Endodermal cell (in vitro differentiated cells): ENCODE measurements around the gene CGRRF1. TPM values are rescaled to one million over a fixed set of nuclear protein-coding genes. Genes with fewer than 3 reads are reported as not detected.

ENCODE experiments used
- DNase-seq: peaks from one replicate; pipeline ENCODE4 v3.0.0-alpha.2; 2017
- H3K27ac ChIP-seq: 2 replicates; pipeline ENCODE4 v1.5.1; 2013; ENCODE audit warnings: mild to moderate bottlenecking, low read depth, low read length, moderate library complexity
- H3K27me3 ChIP-seq: 2 replicates; pipeline ENCODE4 v1.6.1; 2013; ENCODE audit warnings: mild to moderate bottlenecking, low read length, moderate library complexity; ENCODE audit not compliant: insufficient read depth, control insufficient read depth, poor library complexity, severe bottlenecking
- H3K36me3 ChIP-seq: 2 replicates; pipeline ENCODE4 v1.7.0; 2013; ENCODE audit warnings: mild to moderate bottlenecking, low read length, moderate library complexity; ENCODE audit not compliant: control insufficient read depth, insufficient read depth
- H3K4me1 ChIP-seq: one replicate; pipeline ENCODE4 v1.7.0; 2013; ENCODE audit warnings: low read length; ENCODE audit not compliant: control insufficient read depth, insufficient read depth
- H3K4me3 ChIP-seq: 2 replicates; pipeline ENCODE4 v1.5.1; 2013; ENCODE audit warnings: mild to moderate bottlenecking, low read length, moderate library complexity
- H3K9ac ChIP-seq: 2 replicates; pipeline ENCODE4 v1.6.1; 2013; ENCODE audit warnings: mild to moderate bottlenecking, low read length, moderate library complexity; ENCODE audit not compliant: poor library complexity, severe bottlenecking; ENCODE audit errors: extremely low read depth
- H3K9me3 ChIP-seq: 2 replicates; pipeline ENCODE4 v1.6.1; 2013; ENCODE audit warnings: mild to moderate bottlenecking, low read length, moderate library complexity; ENCODE audit not compliant: control insufficient read depth
- H3K27ac Mint-ChIP-seq: 2 replicates; pipeline ENCODE4 v1.8.0; 2020; ENCODE audit warnings: mixed read lengths
- H3K27me3 Mint-ChIP-seq: 2 replicates; pipeline ENCODE4 v1.8.0; 2021; ENCODE audit warnings: mild to moderate bottlenecking, mixed read lengths; ENCODE audit not compliant: insufficient read depth
- H3K36me3 Mint-ChIP-seq: 2 replicates; pipeline ENCODE4 v1.8.0; 2020; ENCODE audit warnings: low read depth, mixed read lengths
- H3K4me1 Mint-ChIP-seq: 2 replicates; pipeline ENCODE4 v1.8.0; 2020; ENCODE audit warnings: mixed read lengths
- H3K4me3 Mint-ChIP-seq: 2 replicates; pipeline ENCODE4 v1.8.0; 2020; ENCODE audit warnings: mild to moderate bottlenecking, moderate library complexity, mixed read lengths
- H3K9me3 Mint-ChIP-seq: 2 replicates; pipeline ENCODE4 v1.8.0; 2020; ENCODE audit warnings: mild to moderate bottlenecking, mixed read lengths
- WGBS, 2 experiments: methylation state at CpG; one replicate each; pipeline versions ENCODE4 v1.1.5 to v1.1.7; 2013; ENCODE audit warnings: missing lambda C conversion rate in 2 of 2, mixed read lengths in 1 of 2; ENCODE audit not compliant: insufficient coverage in 1 of 2, insufficient read length in 1 of 2; 5-methylcytosine and 5-hydroxymethylcytosine counted together
- total RNA-seq, 2 donors: library from RNA; stranded (reverse); fragmentation: NEBNext Ultra II Directional in 1 of 2; extraction: Animal tissue kit (Norgen Biotek cat#: 25700) in 1 of 2; gene quantifications; 2 replicates in 1 of 2; 3 replicates in 1 of 2; pipeline ENCODE4 v1.2.1, GENCODE V29; 2021
- TF ChIP-seq, protein P1 (sequence below): fragments of 200-600 bp; sonication (generic); conservative IDR thresholded peaks from 2 replicates; pipeline ENCODE4 v1.5.0; 2021; ENCODE audit warnings: antibody characterized with exemption, mild to moderate bottlenecking

The CGRRF1 gene
- total RNA-seq, 2 donors from 2014 or later: 17.8 to 19.3 TPM

DNA sequence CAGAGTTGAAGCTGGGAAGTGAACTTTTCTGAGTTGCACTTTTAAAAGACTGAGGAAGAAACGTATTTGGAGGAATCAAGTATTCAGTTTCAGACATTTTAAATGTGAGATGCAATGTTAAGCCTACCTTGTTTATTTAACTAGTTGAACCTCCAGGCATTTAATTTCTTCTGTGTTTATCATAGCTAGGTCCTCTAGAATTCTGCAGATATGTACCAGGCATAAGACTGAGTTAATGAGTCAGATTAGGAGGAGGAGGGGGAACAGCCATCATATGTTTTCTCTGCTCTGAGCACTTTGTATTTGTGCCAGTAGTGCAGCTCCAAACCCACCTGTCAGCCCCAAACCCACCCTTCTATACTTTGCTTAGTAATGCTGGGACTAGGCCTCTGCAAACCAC is 40.8 kb downstream of the CGRRF1 start:
- no peaks in the 10 kb centered on the region for H3K9me3 ChIP-seq

DNA sequence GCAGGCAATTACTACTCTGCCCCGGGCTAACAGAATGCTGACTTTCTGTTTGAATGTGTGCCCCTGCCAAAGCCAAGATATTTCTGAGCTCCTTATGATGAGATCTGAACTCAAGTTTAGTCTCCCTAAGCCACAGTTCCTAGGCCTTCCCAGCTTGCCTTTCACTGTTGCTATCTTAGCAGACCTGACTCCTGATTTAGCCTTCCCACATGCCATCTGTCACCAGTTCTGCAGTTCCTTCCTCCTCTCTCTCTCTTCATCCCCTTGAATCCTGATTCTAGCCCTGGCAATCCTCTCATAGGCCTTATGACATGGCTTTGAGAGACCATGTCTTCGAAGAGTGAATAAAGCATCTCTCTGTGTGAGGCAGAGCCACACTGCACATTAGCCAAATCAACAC is 44.7 kb downstream of the CGRRF1 start:
- WGBS, 2 experiments: 98 to 100% methylated on average over 2 of the region's 2 CpGs
- no peak overlapping the region for H3K4me3 ChIP-seq

More for the DNA sequence above, 40.8 kb downstream of the CGRRF1 start:
- Mint-ChIP-seq H3K9me3 (no peaks in the 10 kb centered on the region), H3K4me3 (no peak overlapping the region), H3K27me3 (no peaks in the 10 kb centered on the region), H3K27ac (no peak overlapping the region), H3K4me1 (peaks cover 2% of the 10 kb centered on the region), H3K36me3 (no peaks in the 10 kb centered on the region)
- no peaks in the 10 kb centered on the region for H3K4me1 ChIP-seq
- no peaks in the 10 kb centered on the region for H3K27me3 ChIP-seq
- WGBS, 2 experiments: 85% methylated on average over 1 of the region's 1 CpG; no CpG with 5 or more reads in 1 of the 2 experiments
- no peaks in the 10 kb centered on the region for H3K36me3 ChIP-seq
- no peak overlapping the region for H3K27ac ChIP-seq
- no peak overlapping the region for H3K9ac ChIP-seq
- TF ChIP-seq, protein P1, sequence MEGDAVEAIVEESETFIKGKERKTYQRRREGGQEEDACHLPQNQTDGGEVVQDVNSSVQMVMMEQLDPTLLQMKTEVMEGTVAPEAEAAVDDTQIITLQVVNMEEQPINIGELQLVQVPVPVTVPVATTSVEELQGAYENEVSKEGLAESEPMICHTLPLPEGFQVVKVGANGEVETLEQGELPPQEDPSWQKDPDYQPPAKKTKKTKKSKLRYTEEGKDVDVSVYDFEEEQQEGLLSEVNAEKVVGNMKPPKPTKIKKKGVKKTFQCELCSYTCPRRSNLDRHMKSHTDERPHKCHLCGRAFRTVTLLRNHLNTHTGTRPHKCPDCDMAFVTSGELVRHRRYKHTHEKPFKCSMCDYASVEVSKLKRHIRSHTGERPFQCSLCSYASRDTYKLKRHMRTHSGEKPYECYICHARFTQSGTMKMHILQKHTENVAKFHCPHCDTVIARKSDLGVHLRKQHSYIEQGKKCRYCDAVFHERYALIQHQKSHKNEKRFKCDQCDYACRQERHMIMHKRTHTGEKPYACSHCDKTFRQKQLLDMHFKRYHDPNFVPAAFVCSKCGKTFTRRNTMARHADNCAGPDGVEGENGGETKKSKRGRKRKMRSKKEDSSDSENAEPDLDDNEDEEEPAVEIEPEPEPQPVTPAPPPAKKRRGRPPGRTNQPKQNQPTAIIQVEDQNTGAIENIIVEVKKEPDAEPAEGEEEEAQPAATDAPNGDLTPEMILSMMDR: no peak
- DNase-seq: no peak
- no peak overlapping the region for H3K4me3 ChIP-seq

DNA sequence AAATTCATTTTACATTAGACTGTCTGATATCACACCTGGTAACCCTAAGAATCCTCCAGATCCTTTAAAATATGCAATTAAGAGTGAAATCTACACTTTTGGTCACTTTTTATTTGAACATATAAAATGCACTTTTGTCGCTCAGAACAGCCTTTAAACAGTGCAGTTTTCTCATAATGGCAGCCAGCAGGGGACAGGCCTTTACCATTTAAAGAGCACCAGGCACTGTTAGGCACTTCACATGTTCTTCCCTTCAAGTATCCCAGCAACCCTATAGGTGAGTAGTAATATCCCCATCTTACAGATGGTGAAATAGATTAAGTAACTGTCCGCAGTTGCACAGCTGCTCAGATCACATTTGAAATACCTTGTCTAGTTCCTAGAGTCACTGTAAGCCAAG is 45.9 kb downstream of the CGRRF1 start:
- H3K9ac ChIP-seq: no peak overlapping the region
- no peaks in the 10 kb centered on the region for H3K9me3 ChIP-seq
- Mint-ChIP-seq H3K36me3 (no peaks in the 10 kb centered on the region), H3K4me1 (peaks cover 2% of the 10 kb centered on the region), H3K27me3 (no peaks in the 10 kb centered on the region), H3K27ac (no peak overlapping the region), H3K4me3 (no peak overlapping the region), H3K9me3 (no peaks in the 10 kb centered on the region)
- no peaks in the 10 kb centered on the region for H3K36me3 ChIP-seq
- TF ChIP-seq, protein P1: no peak
- WGBS, 2 experiments: 91 to 100% methylated on average over 2 of the region's 2 CpGs
- H3K27me3 ChIP-seq: no peaks in the 10 kb centered on the region
- H3K27ac ChIP-seq: no peak overlapping the region
- DNase-seq: no peak
- no peak overlapping the region for H3K4me3 ChIP-seq
- no peaks in the 10 kb centered on the region for H3K4me1 ChIP-seq

More for the DNA sequence above, 44.7 kb downstream of the CGRRF1 start:
- Histone ChIP-seq H3K27me3 (no peaks in the 10 kb centered on the region), H3K4me1 (no peaks in the 10 kb centered on the region), H3K27ac (no peak overlapping the region), H3K9me3 (no peaks in the 10 kb centered on the region), H3K36me3 (no peaks in the 10 kb centered on the region), H3K9ac (no peak overlapping the region)
- no peaks in the 10 kb centered on the region for H3K36me3 Mint-ChIP-seq
- H3K27ac Mint-ChIP-seq: no peak overlapping the region
- no peak overlapping the region for H3K4me3 Mint-ChIP-seq
- H3K4me1 Mint-ChIP-seq: peaks cover 2% of the 10 kb centered on the region
- H3K9me3 Mint-ChIP-seq: no peaks in the 10 kb centered on the region
- TF ChIP-seq, protein P1: no peak
- no peaks in the 10 kb centered on the region for H3K27me3 Mint-ChIP-seq
- DNase-seq: no peak
